Endothelial cell of umbilical vein (primary cell): ENCODE measurements around the gene JUNB. TPM values are rescaled to one million over a fixed set of nuclear protein-coding genes. Genes with fewer than 3 reads are reported as not detected.

ENCODE experiments used
- BruUV-seq: library from RNA; stranded (reverse); fragments of 400-500 nt; replicated peaks from 2 replicates; lab custom pipeline; 2021; lab: Mats Ljungman, UMichigan
- CTCF ChIA-PET: fragments of 300-600, 350-600 bp; sonication (Branson Sonifier 250); formaldehyde crosslinking; loops from one replicate; lab custom pipeline; 2021; ENCODE audit warnings: antibody characterized with exemption, inconsistent platforms; lab: Charles Lee
- POLR2A ChIA-PET: fragments of 300-600, 350-600 bp; sonication (Branson Sonifier 250); formaldehyde crosslinking; loops from one replicate; lab custom pipeline; 2021; ENCODE audit warnings: antibody characterized with exemption, inconsistent platforms; lab: Charles Lee
- DNase-seq: peaks from one replicate; pipeline ENCODE4 v3.0.0-alpha.2; 2011; ENCODE audit warnings: low read depth, low spot score
- FAIRE-seq: peaks from 2 replicates; lab custom pipeline; 2011; peaks lifted over from hg19 to GRCh38; lab: Jason Lieb, UNC
- H2AFZ ChIP-seq: 2 replicates; pipeline ENCODE4 v1.6.0; 2012; ENCODE audit warnings: low read depth, low read length, control low read depth, inconsistent platforms
- H3K27ac ChIP-seq: 2 replicates; pipeline ENCODE4 v1.5.1; 2011; ENCODE audit warnings: low read depth, mild to moderate bottlenecking, control low read depth, low read length, moderate library complexity; ENCODE audit not compliant: insufficient read depth
- H3K27me3 ChIP-seq, 2 experiments: 2 replicates each; pipeline versions ENCODE4 v1.6.0 to v1.6.1; 2011; ENCODE audit warnings: low read length in 2 of 2, mixed read lengths in 1 of 2; ENCODE audit not compliant: control insufficient read depth in 2 of 2, insufficient read depth in 2 of 2
- H3K36me3 ChIP-seq, 2 experiments: 2 replicates in 1 of 2; 3 replicates in 1 of 2; pipeline ENCODE4 v1.5.1; 2011; ENCODE audit warnings: low read length in 2 of 2, mild to moderate bottlenecking in 1 of 2, moderate library complexity in 1 of 2; ENCODE audit not compliant: control insufficient read depth in 2 of 2, insufficient read depth in 2 of 2; ENCODE audit errors: extremely low read depth in 1 of 2
- H3K4me1 ChIP-seq: 3 replicates; pipeline ENCODE4 v1.5.1; 2011; ENCODE audit warnings: mild to moderate bottlenecking, low read length; ENCODE audit not compliant: control insufficient read depth, insufficient read depth; ENCODE audit errors: extremely low read depth
- H3K4me2 ChIP-seq: 2 replicates; pipeline ENCODE4 v1.6.1; 2011; ENCODE audit warnings: low read length, control low read depth, mixed read lengths; ENCODE audit not compliant: insufficient read depth
- H3K4me3 ChIP-seq, 3 experiments: fragments of 200-600 bp in 1 of 3; sonication (generic), shearing (Covaris generic) in 1 of 3; replicated peaks in 1 of 3; 2 replicates each; pipeline ENCODE4 v1.5.1; 2011 to 2016; ENCODE audit warnings: control low read depth in 3 of 3, low read length in 3 of 3, mild to moderate bottlenecking in 2 of 3, inconsistent platforms in 1 of 3, low read depth in 1 of 3, moderate library complexity in 1 of 3; ENCODE audit not compliant: insufficient read depth in 1 of 3
- H3K79me2 ChIP-seq: 2 replicates; pipeline ENCODE4 v1.6.0; 2012; ENCODE audit warnings: low read length, inconsistent platforms; ENCODE audit not compliant: control insufficient read depth, insufficient read depth
- H3K9ac ChIP-seq: replicated peaks from 2 replicates; pipeline ENCODE3; 2011; ENCODE audit warnings: low read length, control low read depth; ENCODE audit not compliant: insufficient read depth; ENCODE audit errors: extremely low read depth
- H3K9me1 ChIP-seq: replicated peaks from 3 replicates; pipeline ENCODE4 v1.6.0; 2011; ENCODE audit warnings: mild to moderate bottlenecking, low read length; ENCODE audit not compliant: control insufficient read depth, insufficient read depth; ENCODE audit errors: extremely low read depth
- H3K9me3 ChIP-seq: replicated peaks from 2 replicates; pipeline ENCODE4 v1.5.1; 2012; ENCODE audit warnings: low read length, inconsistent platforms; ENCODE audit not compliant: control insufficient read depth, insufficient read depth
- H4K20me1 ChIP-seq: replicated peaks from 2 replicates; pipeline ENCODE3; 2011; ENCODE audit warnings: mild to moderate bottlenecking, low read length; ENCODE audit not compliant: control insufficient read depth, insufficient read depth; ENCODE audit errors: extremely low read depth
- CTCF ChIP-seq, 2 donors: IDR thresholded peaks; 1 replicate in 1 of 2; 2 replicates in 1 of 2; pipeline ENCODE4 v1.5.1; 2011; ENCODE audit warnings: low read length in 2 of 2, mild to moderate bottlenecking in 2 of 2, moderate library complexity in 2 of 2, control low read depth in 1 of 2, inconsistent platforms in 1 of 2, low read depth in 1 of 2; ENCODE audit not compliant: insufficient read depth in 1 of 2; ENCODE audit errors: extremely low read depth in 1 of 2
- EZH2 ChIP-seq: IDR thresholded peaks from 2 replicates; pipeline ENCODE4 v1.6.1; 2012; ENCODE audit warnings: borderline replicate concordance, low read depth, mild to moderate bottlenecking, moderate library complexity, low read length, inconsistent platforms; ENCODE audit not compliant: severe bottlenecking
- FOS ChIP-seq: IDR thresholded peaks from 2 replicates; pipeline ENCODE4 v1.6.1; 2011; ENCODE audit warnings: mild to moderate bottlenecking, low read length, moderate library complexity, borderline replicate concordance; ENCODE audit not compliant: insufficient read depth
- GATA2 ChIP-seq: IDR thresholded peaks from 2 replicates; pipeline ENCODE4 v1.7.0; 2011; ENCODE audit warnings: low read depth, mild to moderate bottlenecking, moderate library complexity, mixed read lengths, low read length; ENCODE audit not compliant: insufficient read length, insufficient read depth
- JUN ChIP-seq: IDR thresholded peaks from 2 replicates; pipeline ENCODE4 v1.6.1; 2011; ENCODE audit warnings: borderline replicate concordance, low read depth; ENCODE audit not compliant: insufficient read length, insufficient read depth
- MAX ChIP-seq: IDR thresholded peaks from 2 replicates; pipeline ENCODE4 v1.6.1; 2011; ENCODE audit not compliant: insufficient read depth, insufficient read length
- MYC ChIP-seq: IDR thresholded peaks from one replicate; pipeline ENCODE4 v1.6.1; 2011; ENCODE audit warnings: mild to moderate bottlenecking, low read depth, low read length
- POLR2A ChIP-seq: IDR thresholded peaks from 2 replicates; pipeline ENCODE4 v1.6.1; 2012; ENCODE audit warnings: low read depth, mild to moderate bottlenecking, control low read depth, low read length
- POLR2AphosphoS5 ChIP-seq: IDR thresholded peaks from 2 replicates; pipeline ENCODE4 v1.6.1; 2012; ENCODE audit warnings: low read depth, mild to moderate bottlenecking, control low read depth, low read length, moderate library complexity; ENCODE audit not compliant: insufficient read depth
- dilution Hi-C: fragments of 300-500 bp; cut with MboI; formaldehyde crosslinking; loops from one replicate; pipeline ENCODE4 v1.15.0; 2019; ENCODE audit warnings: low sequenced_read_pairs; ENCODE audit not compliant: extremely low pct_ligation_motif_present
- intact Hi-C: fragments of 100-400 bp; cut with micrococcal nuclease; formaldehyde crosslinking; loops from one replicate; pipeline ENCODE4 v1.10.0; 2022
- polyA plus RNA-seq, 4 experiments: library from polyadenylated mRNA; depleted of rRNA in 3 of 4; stranded (reverse) in 3 of 4; unstranded in 1 of 4; fragments of >200 nt; gene quantifications; 2 replicates each; pipeline versions ENCODE4 v1.2.1 to v1.2.3, GENCODE V29; 2011 to 2012; ENCODE audit warnings: missing spikeins in 1 of 4
- total RNA-seq: library from RNA; stranded (reverse); gene quantifications from 2 replicates; pipeline ENCODE4 v1.2.3, GENCODE V29; 2021

JUNB gene
- total and polyA plus RNA-seq, 2 donors (not counting 3 experiments of a cell fraction or from before 2014, with no cell fraction given) = 22.8 to 74.4 TPM

GRCh38 chr19:12769689-12770088, 21.6 kb upstream of the JUNB start:
- Histone ChIP-seq H3K9me1 (no peaks in the 10 kb centered on the region), H3K27me3 (no peaks in the 10 kb centered on the region), H3K36me3 (no peaks in the 10 kb centered on the region), H3K4me1 (no peaks in the 10 kb centered on the region), H3K79me2 (no peaks in the 10 kb centered on the region), H3K4me3 (no peak overlapping the region), H3K9ac (no peak overlapping the region), H3K9me3 (no peaks in the 10 kb centered on the region), H3K27ac (no peak overlapping the region), H3K4me2 (no peak overlapping the region), H4K20me1 (no peaks in the 10 kb centered on the region), H2AFZ (no peak overlapping the region)
- no peak for DNase-seq
- TF ChIP-seq EZH2 (no peak), FOS (no peak), JUN (no peak), MYC (no peak), POLR2AphosphoS5 (no peak), CTCF (IDR thresholded peaks at IDR 0.05; ENCODE audit: extremely low read depth in 1 of 2, insufficient read depth in 1 of 2, low read depth in 1 of 2, low read length in 2 of 2) (no peak), MAX (no peak), POLR2A (no peak), GATA2 (no peak)
- POLR2A ChIA-PET = interaction anchor here (1.1 kb wide), 1 partner anchor 23 kb away, joined by 5 read pairs; no protein-coding TSS in a partner anchor
- intact Hi-C loops = no loop called here
- dilution Hi-C loops = no loop called here
- BruUV-seq = no TSS peak
- CTCF ChIA-PET = interaction anchor here (0.7 to 11.7 kb wide), 3 partner anchors 12 to 78 kb away, joined by 3 to 524 read pairs (median 4); partner anchors contain the start of genes JUNB, PRDX2 and THSD8
- no peak for FAIRE-seq
